Upper lobe of left lung (tissue), 6 donors: ENCODE data around the gene ANO1. TPM values are rescaled to one million over a fixed set of nuclear protein-coding genes. Genes with fewer than 3 reads are reported as not detected.
A peak's percentile ranks its signal among the peaks of the same experiment; 100 is the strongest.

Experiments used
- ATAC-seq, 2 donors: fragments of 200-7000 bp; cut with Tn5 transposase; one replicate each; pipeline ENCODE4 v1.9.1; 2022; ENCODE audit warnings: mild to moderate bottlenecking in 2 of 2, moderate library complexity in 2 of 2; ENCODE audit not compliant: low FRiP score in 2 of 2
- DNase-seq, 2 donors: peaks; one replicate each; pipeline ENCODE4 v3.0.0-alpha.2; 2019 to 2020
- H3K27ac ChIP-seq, 4 donors: fragments of 200-600 bp; sonication (generic); one replicate each; pipeline ENCODE4 v1.5.1; 2016 to 2019
- H3K27me3 ChIP-seq, 4 donors: fragments of 200-600 bp; sonication (generic); one replicate each; pipeline ENCODE4 v1.5.1; 2017 to 2019
- H3K36me3 ChIP-seq, 4 donors: fragments of 200-600 bp; sonication (generic); one replicate each; pipeline ENCODE4 v1.5.1; 2016 to 2019
- H3K4me1 ChIP-seq, 4 donors: fragments of 200-600 bp; sonication (generic); one replicate each; pipeline ENCODE4 v1.5.1; 2018 to 2019
- H3K4me3 ChIP-seq, 4 donors: fragments of 200-600 bp; sonication (generic); one replicate each; pipeline ENCODE4 v1.5.1; 2017 to 2019; ENCODE audit warnings: mild to moderate bottlenecking in 2 of 4, moderate library complexity in 1 of 4
- H3K9me3 ChIP-seq, 4 donors: fragments of 200-600 bp; sonication (generic); one replicate each; pipeline ENCODE4 v1.5.1; 2018 to 2019
- CTCF ChIP-seq, 6 experiments: fragments of 450-650 bp in 4 of 6; fragments of 200-600 bp in 2 of 6; sonication (generic) in 2 of 6; IDR thresholded peaks; one replicate each; pipeline ENCODE4 v1.5.1; 2016 to 2019; ENCODE audit warnings: antibody characterized with exemption in 6 of 6
- EP300 ChIP-seq, 4 donors: sonication (generic); formaldehyde crosslinking; IDR thresholded peaks; one replicate each; pipeline ENCODE4 v1.5.1; 2017; ENCODE audit warnings: antibody characterized with exemption in 4 of 4, control low read depth in 2 of 4
- POLR2A ChIP-seq, 4 donors: fragments of 450-650 bp; IDR thresholded peaks; one replicate each; pipeline ENCODE4 v1.5.1; 2016 to 2017; ENCODE audit warnings: antibody characterized with exemption in 4 of 4, mild to moderate bottlenecking in 2 of 4
- POLR2AphosphoS5 ChIP-seq, 2 donors: sonication (generic); formaldehyde crosslinking; IDR thresholded peaks; one replicate each; pipeline ENCODE4 v1.5.1; 2017; ENCODE audit warnings: antibody characterized with exemption in 2 of 2
- WGBS, 2 donors: methylation state at CpG; one replicate each; pipeline ENCODE4 v1.1.5; 2017 to 2018; 5-methylcytosine and 5-hydroxymethylcytosine counted together
- small RNA-seq, 4 donors: library from RNA; depleted of rRNA; stranded (forward); fragments of <200 nt; gene quantifications; one replicate each; pipeline ENCODE3, GENCODE V24; 2016
- total RNA-seq, 6 donors: library from RNA; depleted of rRNA in 4 of 6; stranded (reverse); fragments of >200 nt in 4 of 6; gene quantifications; one replicate each; pipeline versions ENCODE4 v1.1.0 to v1.2.1, GENCODE V29; 2016 to 2021
- donor health status: DM: no; HTN: no; CAD: no; lungs with moderate emphysema.
- donor health status: DM: no; HTN: yes; CAD: no; lungs with severe emphysema.

Gene ANO1
- total RNA-seq, 6 donors from 2014 or later: 4.8 to 13.2 (median 7.2) TPM

GRCh38 chr11:70230840-70231710 is 153.0 kb downstream of the ANO1 start:
- DNase-seq: no peak
- ATAC-seq: peak in 1 of 2 donors; percentile 33
- Histone ChIP-seq H3K27me3 (no peaks in the 10 kb centered on the region), H3K4me3 (no peak overlapping the region), H3K9me3 (no peaks in the 10 kb centered on the region), H3K4me1 (peaks cover 0 to under 1% (median 0%) of the 10 kb centered on the region in 4 donors), H3K36me3 (no peaks in the 10 kb centered on the region), H3K27ac (no peak overlapping the region)
- 77% methylated on average over 22 of the region's 22 CpGs; no CpG with 5 or more reads in 1 of the 2 donors for WGBS, 2 donors
- TF ChIP-seq EP300 (IDR thresholded peaks at IDR 0.05): no peak
- TF ChIP-seq POLR2AphosphoS5 (IDR thresholded peaks at IDR 0.05): no peak
- no peak for TF ChIP-seq CTCF (IDR thresholded peaks at IDR 0.05)
- TF ChIP-seq POLR2A (IDR thresholded peaks at IDR 0.05): no peak

GRCh38 chr11:70233034-70233433 is 154.9 kb downstream of the ANO1 start:
- H3K27ac ChIP-seq: no peak overlapping the region
- ATAC-seq: no peak
- TF ChIP-seq EP300 (IDR thresholded peaks at IDR 0.05) (no peak), POLR2A (IDR thresholded peaks at IDR 0.05) (no peak), CTCF (IDR thresholded peaks at IDR 0.05) (no peak), POLR2AphosphoS5 (IDR thresholded peaks at IDR 0.05) (no peak)

GRCh38 chr11:70233511-70233934 is 155.4 kb downstream of the ANO1 start:
- TF ChIP-seq CTCF (IDR thresholded peaks at IDR 0.05): no peak
- no peak for TF ChIP-seq POLR2A (IDR thresholded peaks at IDR 0.05)
- TF ChIP-seq POLR2AphosphoS5 (IDR thresholded peaks at IDR 0.05): no peak
- no peak for TF ChIP-seq EP300 (IDR thresholded peaks at IDR 0.05)
- no peaks in the 10 kb centered on the region for H3K27me3 ChIP-seq
- 80 to 88% methylated on average over 5 to 11 of the region's 11 CpGs for WGBS, 2 donors
- no peaks in the 10 kb centered on the region for H3K9me3 ChIP-seq
- no peaks in the 10 kb centered on the region for H3K36me3 ChIP-seq
- no peak overlapping the region for H3K27ac ChIP-seq
- DNase-seq (no peak), ATAC-seq (peak in 1 of 2 donors; percentile 36)
- no peaks in the 10 kb centered on the region for H3K4me1 ChIP-seq
- no peak overlapping the region for H3K4me3 ChIP-seq

More at GRCh38 chr11:70233034-70233433, 154.9 kb downstream of the ANO1 start:
- Histone ChIP-seq H3K4me3 (no peak overlapping the region), H3K9me3 (no peaks in the 10 kb centered on the region), H3K4me1 (no peaks in the 10 kb centered on the region), H3K36me3 (no peaks in the 10 kb centered on the region), H3K27me3 (no peaks in the 10 kb centered on the region)
- no peak for DNase-seq

GRCh38 chr11:70233962-70234361 is 155.8 kb downstream of the ANO1 start:
- H3K9me3 ChIP-seq: no peaks in the 10 kb centered on the region
- 93 to 98% methylated on average over 5 to 8 of the region's 9 CpGs for WGBS, 2 donors
- H3K27me3 ChIP-seq: no peaks in the 10 kb centered on the region
- ATAC-seq (no peak), DNase-seq (no peak)
- no peaks in the 10 kb centered on the region for H3K4me1 ChIP-seq
- TF ChIP-seq CTCF (IDR thresholded peaks at IDR 0.05) (no peak), POLR2AphosphoS5 (IDR thresholded peaks at IDR 0.05) (no peak)
- no peak overlapping the region for H3K27ac ChIP-seq
- H3K36me3 ChIP-seq: no peaks in the 10 kb centered on the region
- no peak overlapping the region for H3K4me3 ChIP-seq

Small RNA genes lying within 50 kb of the gene (small RNA-seq; reads per million reads assigned to genes)
- gene RNU6-1175P: 0 reads per million in 4 donors

Other genes starting within 250 kb of the ANO1 start
- 10 to 100 TPM; 13.6 to 30.1 (median 23.0) TPM for gene FADD, start 125.0 kb downstream of the ANO1 start, total RNA-seq
- 100 to 1,000 TPM in 3 of 6 donors, 10 to 100 TPM in 3; 53.7 to 164 (median 83.3) TPM for gene PPFIA1, start 192.4 kb downstream of the ANO1 start, total RNA-seq